ENCODE data around the gene THOC1.

DNA sequence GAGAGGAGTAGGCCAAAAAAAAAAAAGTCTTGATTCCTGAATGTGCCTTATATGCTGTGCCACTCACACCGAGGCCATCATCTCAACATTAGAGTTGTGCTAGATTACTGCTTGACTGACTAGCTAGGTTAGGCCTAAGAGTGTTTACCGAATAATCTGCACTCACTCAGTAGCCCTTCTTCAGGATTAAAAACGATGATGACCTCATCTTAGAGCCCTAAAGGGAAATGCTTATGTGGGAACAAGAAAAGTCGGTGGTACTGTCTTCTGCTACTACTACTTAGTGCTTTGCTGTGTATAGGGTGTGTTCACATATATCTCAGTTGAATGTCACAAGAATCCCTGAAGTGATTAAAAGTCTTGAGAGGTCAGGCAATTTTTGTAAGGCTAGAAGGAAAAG lies 54.3 kb downstream of the THOC1 start:
- TF ChIP-seq, protein P1, sequence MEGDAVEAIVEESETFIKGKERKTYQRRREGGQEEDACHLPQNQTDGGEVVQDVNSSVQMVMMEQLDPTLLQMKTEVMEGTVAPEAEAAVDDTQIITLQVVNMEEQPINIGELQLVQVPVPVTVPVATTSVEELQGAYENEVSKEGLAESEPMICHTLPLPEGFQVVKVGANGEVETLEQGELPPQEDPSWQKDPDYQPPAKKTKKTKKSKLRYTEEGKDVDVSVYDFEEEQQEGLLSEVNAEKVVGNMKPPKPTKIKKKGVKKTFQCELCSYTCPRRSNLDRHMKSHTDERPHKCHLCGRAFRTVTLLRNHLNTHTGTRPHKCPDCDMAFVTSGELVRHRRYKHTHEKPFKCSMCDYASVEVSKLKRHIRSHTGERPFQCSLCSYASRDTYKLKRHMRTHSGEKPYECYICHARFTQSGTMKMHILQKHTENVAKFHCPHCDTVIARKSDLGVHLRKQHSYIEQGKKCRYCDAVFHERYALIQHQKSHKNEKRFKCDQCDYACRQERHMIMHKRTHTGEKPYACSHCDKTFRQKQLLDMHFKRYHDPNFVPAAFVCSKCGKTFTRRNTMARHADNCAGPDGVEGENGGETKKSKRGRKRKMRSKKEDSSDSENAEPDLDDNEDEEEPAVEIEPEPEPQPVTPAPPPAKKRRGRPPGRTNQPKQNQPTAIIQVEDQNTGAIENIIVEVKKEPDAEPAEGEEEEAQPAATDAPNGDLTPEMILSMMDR (IDR thresholded peaks at IDR 0.05), result no peak
- TF ChIP-seq POLR2A (IDR thresholded peaks at IDR 0.05) (no peak), POLR2AphosphoS5 (IDR thresholded peaks at IDR 0.05) (no peak)

Data from breast epithelium (tissue), 3 donors.